Body of pancreas (tissue), 4 donors: Measurements from ENCODE around the gene CASZ1.

Source experiments
- CTCF ChIP-seq, 7 experiments: fragments of 450-650 bp in 4 of 7; fragments of 200-600 bp in 3 of 7; sonication (generic) in 3 of 7; IDR thresholded peaks; one replicate each; pipeline ENCODE4 v1.5.1; 2016 to 2019; ENCODE audit warnings: antibody characterized with exemption in 7 of 7
- POLR2A ChIP-seq, 3 donors: fragments of 450-650 bp; IDR thresholded peaks; one replicate each; pipeline ENCODE4 v1.6.1; 2016; ENCODE audit warnings: antibody characterized with exemption in 3 of 3, mild to moderate bottlenecking in 2 of 3

GRCh38 chr1:10803971-10804820, 7.8 kb upstream of the CASZ1 start:
- TF ChIP-seq POLR2A (IDR thresholded peaks at IDR 0.05), result no peak
- no peak for TF ChIP-seq CTCF (IDR thresholded peaks at IDR 0.05)
